ENCODE results near the gene ABCA2. TPM values are rescaled to one million over a fixed set of nuclear protein-coding genes. Genes with fewer than 3 reads are reported as not detected.

ABCA2 gene
- total and polyA plus RNA-seq, 12 donors, result 16.0 to 46.7 (median 28.1) TPM

DNA sequence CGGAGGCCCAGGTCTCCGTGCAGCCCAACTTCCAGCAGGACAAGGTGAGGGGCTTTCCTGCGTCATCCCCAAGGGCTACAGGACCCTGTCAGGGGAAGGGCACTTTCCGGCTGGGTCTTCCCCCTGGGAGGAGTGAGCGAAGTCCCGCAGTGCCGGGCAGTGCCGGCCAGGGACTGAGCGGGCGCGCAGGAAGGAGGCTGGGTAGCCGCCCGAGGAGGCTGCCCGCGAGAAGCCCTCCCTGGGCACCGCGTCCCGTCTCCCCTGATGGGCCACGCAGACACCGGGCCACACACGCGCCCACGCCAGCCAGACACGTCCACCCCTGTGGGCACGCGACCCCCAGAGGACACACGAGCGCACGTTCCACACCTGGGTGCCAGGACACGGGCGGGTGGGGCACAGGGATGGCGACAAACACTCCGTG is 50.4 kb downstream of the ABCA2 start:
- TF ChIP-seq, protein P1, sequence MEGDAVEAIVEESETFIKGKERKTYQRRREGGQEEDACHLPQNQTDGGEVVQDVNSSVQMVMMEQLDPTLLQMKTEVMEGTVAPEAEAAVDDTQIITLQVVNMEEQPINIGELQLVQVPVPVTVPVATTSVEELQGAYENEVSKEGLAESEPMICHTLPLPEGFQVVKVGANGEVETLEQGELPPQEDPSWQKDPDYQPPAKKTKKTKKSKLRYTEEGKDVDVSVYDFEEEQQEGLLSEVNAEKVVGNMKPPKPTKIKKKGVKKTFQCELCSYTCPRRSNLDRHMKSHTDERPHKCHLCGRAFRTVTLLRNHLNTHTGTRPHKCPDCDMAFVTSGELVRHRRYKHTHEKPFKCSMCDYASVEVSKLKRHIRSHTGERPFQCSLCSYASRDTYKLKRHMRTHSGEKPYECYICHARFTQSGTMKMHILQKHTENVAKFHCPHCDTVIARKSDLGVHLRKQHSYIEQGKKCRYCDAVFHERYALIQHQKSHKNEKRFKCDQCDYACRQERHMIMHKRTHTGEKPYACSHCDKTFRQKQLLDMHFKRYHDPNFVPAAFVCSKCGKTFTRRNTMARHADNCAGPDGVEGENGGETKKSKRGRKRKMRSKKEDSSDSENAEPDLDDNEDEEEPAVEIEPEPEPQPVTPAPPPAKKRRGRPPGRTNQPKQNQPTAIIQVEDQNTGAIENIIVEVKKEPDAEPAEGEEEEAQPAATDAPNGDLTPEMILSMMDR (IDR thresholded peaks at IDR 0.05), result no peak
- no peak for DNase-seq
- Histone ChIP-seq H3K36me3 (no peaks in the 10 kb centered on the region), H3K4me3 (peak overlapping the region; percentile 49 to 67 (median 58)), H3K9me3 (no peaks in the 10 kb centered on the region), H3K4me1 (peaks cover 16 to 94% (median 57%) of the 10 kb centered on the region in 9 donors), H3K27me3 (peaks cover 0 to 20% (median 0%) of the 10 kb centered on the region in 7 donors), H3K27ac (peak overlapping the region; percentile 58 to 93 (median 89))
- WGBS, 2 donors, result 7 to 14% methylated on average over 26 to 33 of the region's 33 CpGs
- intact Hi-C loops (cut with DNase I), result loop anchor here in 2 of 10 donors (2.0 kb wide), 2 partner anchors 27 to 29 kb away; no protein-coding TSS in a partner anchor
- ATAC-seq, result peak in 1 of 8 donors; percentile 0

DNA sequence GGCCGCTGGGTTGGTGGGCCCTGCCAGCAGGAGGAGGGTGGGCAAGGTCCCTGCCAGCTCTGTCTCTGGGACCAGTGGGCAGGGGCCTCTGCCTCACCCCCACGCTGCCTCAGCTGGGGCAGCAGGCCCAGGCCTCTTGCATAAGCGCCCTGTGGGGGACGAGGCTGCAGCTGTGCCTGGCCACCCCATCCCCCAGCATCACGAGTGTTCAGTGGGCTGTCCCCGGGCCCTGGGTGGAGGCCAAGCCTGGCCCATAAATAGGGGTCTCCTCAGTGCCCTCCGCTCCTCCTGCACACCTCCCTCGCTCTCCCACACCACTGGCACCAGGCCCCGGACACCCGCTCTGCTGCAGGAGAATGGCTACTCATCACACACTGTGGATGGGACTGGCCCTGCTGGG is 50.8 kb downstream of the ABCA2 start, which contains the start of gene PTGDS:
PTGDS (plus strand) TSS at position 282 of the 400 bp plus-strand sequence; CDS start at position 357, 75 bp downstream.
- 33 to 51% methylated on average over 9 to 10 of the region's 10 CpGs for WGBS, 2 donors
- H3K4me1 ChIP-seq, result peaks cover 16 to 92% (median 54%) of the 10 kb centered on the region in 9 donors
- peak within 1 kb of the TSS; percentile 58 to 93 (median 89) for H3K27ac ChIP-seq
- peak; percentile 82 for DNase-seq
- TF ChIP-seq, protein P1 (IDR thresholded peaks at IDR 0.05), result no peak
- intact Hi-C loops (cut with DNase I), result loop anchor here in 1 of 10 donors (2.0 kb wide), 1 partner anchor 28 kb away; no protein-coding TSS in a partner anchor
- no peaks in the 10 kb centered on the region for H3K9me3 ChIP-seq
- peak; percentile 33 to 65 (median 48) for ATAC-seq
- no peaks in the 10 kb centered on the region for H3K36me3 ChIP-seq
- peak within 1 kb of the TSS; percentile 49 to 67 (median 58) for H3K4me3 ChIP-seq
- peaks cover 0 to 20% (median 0%) of the 10 kb centered on the region in 7 donors for H3K27me3 ChIP-seq

DNA sequence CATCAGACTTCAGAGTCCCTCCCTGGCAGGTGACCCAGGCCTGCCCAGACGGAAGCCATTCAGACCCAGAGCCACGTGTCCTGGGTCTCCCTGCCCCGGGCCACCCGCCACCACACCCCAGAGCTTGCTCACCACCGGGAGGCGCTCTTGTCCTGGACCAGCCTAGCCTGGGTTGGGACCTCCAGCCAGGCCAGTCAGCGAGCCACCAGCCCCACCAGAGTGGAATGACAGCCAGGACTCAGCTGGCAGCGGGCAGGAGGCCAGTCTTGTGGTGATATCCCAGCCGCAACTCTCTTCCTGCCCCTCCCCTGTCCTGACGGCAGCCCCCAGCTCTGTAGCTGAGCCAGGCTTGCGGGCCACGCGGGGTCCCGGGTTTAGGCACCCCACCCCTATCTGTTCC is 52.4 kb downstream of the ABCA2 start:
- intact Hi-C loops (cut with DNase I), result loop anchor here in 1 of 10 donors (2.0 kb wide), 1 partner anchor 27 kb away; no protein-coding TSS in a partner anchor
- H3K27me3 ChIP-seq, result peaks cover 0 to 20% (median 0%) of the 10 kb centered on the region in 7 donors
- WGBS, 2 donors, result 26 to 34% methylated on average over 14 of the region's 14 CpGs
- DNase-seq (peak; percentile 76), ATAC-seq (peak in 7 of 8 donors; percentile 1 to 46 (median 11))
- peak overlapping the region; percentile 9 to 93 (median 89) for H3K27ac ChIP-seq
- peak overlapping the region in 1 of 10 donors; percentile 5 for H3K4me3 ChIP-seq
- H3K9me3 ChIP-seq, result no peaks in the 10 kb centered on the region
- H3K36me3 ChIP-seq, result no peaks in the 10 kb centered on the region
- TF ChIP-seq, protein P1 (IDR thresholded peaks at IDR 0.05), result peak in 8 of 9 donors; percentile 23 to 63 (median 50)
- H3K4me1 ChIP-seq, result peaks cover 11 to 77% (median 48%) of the 10 kb centered on the region in 9 donors

DNA sequence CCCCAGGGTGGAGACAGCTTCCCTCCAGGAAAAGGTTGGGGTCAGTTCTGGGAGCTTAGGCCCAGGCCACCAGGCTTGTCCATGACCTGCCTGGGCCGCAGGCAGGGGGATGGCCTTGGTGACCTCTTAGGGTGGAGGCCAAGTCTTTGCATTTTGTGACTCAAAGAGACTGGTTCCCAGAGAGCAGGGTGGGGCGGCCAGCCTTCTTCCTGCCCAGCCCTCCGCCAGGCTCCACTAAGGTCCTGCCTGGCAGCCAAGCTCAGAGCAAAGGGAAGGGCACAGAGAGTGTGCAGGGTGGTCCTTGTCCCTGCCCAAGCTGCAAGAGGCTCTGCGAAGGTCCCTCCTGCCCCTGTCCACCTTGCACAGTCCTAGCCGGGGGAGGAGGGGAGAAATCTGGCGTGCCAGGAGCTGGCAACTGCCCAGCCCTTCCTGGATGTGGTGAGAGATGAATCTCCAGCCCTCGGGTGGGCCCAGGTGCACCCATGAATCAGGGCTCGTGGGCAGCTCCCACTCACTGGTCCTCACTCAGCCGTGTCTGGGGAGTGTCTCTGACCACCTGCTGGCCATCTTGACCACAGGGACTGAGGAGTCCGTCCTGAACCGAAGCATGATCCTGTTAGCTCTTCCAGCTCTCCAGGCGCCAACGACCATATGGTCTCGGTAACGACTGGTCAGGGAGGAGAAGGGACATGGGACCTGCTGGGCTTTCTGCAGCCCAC is 53.1 kb downstream of the ABCA2 start:
- 53 to 67% methylated on average over 15 of the region's 15 CpGs for WGBS, 2 donors
- H3K27ac ChIP-seq, result peak overlapping the region; percentile 9 to 93 (median 89)
- H3K9me3 ChIP-seq, result no peaks in the 10 kb centered on the region
- ATAC-seq (peak in 4 of 8 donors; percentile 7 to 36 (median 8)), DNase-seq (peak in 1 of 2 donors; percentile 47)
- intact Hi-C loops (cut with DNase I), result no loop called here
- peak overlapping the region in 2 of 10 donors; percentile 2 to 5 for H3K4me3 ChIP-seq
- TF ChIP-seq, protein P1 (IDR thresholded peaks at IDR 0.05), result no peak
- peaks cover 11 to 70% (median 44%) of the 10 kb centered on the region in 9 donors for H3K4me1 ChIP-seq
- no peaks in the 10 kb centered on the region for H3K36me3 ChIP-seq
- peaks cover 0 to 20% (median 0%) of the 10 kb centered on the region in 7 donors for H3K27me3 ChIP-seq
